DMS153 (cell line): ENCODE data around the gene SUGCT.

Source experiments
- DNase-seq: peaks from one replicate; lab custom pipeline; 2025; lab: John Stamatoyannopoulos, UW

Gene SUGCT

GRCh38 chr7:40329601-40330153 lies 194.9 kb downstream of the SUGCT start:
- DNase-seq = peak; percentile 18

- no peak for DNase-seq
Observed at GRCh38 chr7:40330408-40330807, 195.6 kb downstream of the SUGCT start.

DNA sequence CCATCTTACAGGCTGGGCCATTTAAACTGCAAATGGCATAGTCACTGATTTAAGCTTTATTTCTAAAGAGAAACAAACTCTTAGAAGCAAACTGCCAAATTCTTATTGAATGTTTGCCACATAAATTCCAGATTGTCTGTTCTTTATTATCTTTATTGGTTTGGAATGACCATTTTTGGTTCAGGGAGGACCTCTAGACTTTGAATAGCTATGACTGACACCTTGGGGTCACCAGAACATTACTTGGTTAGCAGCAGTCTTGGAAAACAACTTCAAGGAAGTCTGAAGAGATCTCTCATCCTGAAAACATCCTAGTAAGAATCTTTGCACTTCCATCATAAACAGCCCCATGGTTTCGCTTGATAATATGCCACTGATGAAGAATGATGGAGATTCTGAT lies 197.1 kb downstream of the SUGCT start:
- DNase-seq = no peak

GRCh38 chr7:40332516-40332915 lies 197.7 kb downstream of the SUGCT start:
- DNase-seq = no peak

- DNase-seq = no peak
Observed at GRCh38 chr7:40341836-40342235, 207.0 kb downstream of the SUGCT start.

- DNase-seq = no peak
Observed at GRCh38 chr7:40346554-40346953, 211.7 kb downstream of the SUGCT start.

DNA sequence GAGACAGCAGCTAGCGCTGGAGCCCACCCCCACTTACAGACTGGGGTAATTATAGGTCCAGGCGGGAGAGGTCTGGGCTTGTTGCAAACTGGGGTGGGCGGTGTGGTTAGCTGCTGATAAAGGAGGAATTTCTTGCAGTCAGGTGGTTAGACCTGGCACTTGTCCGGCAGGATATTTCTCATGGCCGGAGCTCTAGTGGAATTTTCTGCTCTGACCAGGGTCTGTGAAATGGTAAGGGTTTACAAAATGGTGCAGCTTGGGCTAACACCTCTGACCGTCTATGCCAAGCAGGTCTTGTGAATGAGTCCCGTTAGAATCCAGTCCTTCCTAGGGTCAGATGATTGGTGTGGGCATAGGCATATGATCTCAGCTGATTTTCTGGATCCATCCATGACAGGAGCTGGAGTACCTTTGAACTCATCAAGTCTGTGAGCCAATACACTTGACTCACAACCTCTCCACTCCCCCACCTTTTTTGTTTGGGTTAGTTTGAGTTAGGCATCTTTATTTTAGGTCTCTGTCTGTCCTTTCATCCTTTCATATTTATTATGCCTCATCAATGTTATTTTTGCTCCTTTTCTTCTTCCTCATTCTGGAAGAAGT lies 213.4 kb downstream of the SUGCT start:
- no peak for DNase-seq

- DNase-seq = no peak
Observed at GRCh38 chr7:40350100-40350499, 215.3 kb downstream of the SUGCT start.

GRCh38 chr7:40354711-40355110 lies 219.9 kb downstream of the SUGCT start:
- no peak for DNase-seq

- no peak for DNase-seq
Observed at GRCh38 chr7:40356312-40356711, 221.5 kb downstream of the SUGCT start.

GRCh38 chr7:40356871-40357709 lies 222.3 kb downstream of the SUGCT start:
- no peak for DNase-seq

DNA sequence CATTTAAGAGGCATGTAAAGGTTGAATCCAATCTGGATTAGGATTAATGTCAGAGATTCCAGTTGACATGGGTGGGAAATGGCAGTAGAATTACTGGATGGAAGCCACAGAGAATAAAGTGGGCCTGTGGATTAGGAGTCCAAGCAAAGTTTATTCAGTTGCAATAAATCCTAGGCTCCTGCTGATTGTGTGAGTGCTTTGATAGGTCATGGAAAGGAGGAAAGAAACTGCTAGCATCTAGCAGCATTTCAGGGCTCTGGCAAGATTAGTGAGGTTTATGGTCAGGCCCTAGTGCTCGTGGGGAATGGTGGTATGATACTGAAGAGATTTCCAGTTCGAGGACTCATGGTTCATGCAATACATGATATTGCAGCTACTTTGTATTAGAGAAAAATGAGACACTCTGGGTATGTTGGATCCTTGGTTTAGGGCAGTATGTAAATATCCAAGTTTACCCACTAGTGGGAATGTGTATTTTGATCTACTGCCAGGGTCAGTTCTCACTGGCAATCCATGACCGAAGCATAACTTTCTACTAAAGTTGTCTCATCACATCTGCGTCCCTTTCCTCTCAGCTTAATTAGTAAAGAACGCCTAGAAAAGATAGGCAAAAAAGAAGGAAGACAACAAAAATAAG lies 235.0 kb downstream of the SUGCT start:
- no peak for DNase-seq

DNA sequence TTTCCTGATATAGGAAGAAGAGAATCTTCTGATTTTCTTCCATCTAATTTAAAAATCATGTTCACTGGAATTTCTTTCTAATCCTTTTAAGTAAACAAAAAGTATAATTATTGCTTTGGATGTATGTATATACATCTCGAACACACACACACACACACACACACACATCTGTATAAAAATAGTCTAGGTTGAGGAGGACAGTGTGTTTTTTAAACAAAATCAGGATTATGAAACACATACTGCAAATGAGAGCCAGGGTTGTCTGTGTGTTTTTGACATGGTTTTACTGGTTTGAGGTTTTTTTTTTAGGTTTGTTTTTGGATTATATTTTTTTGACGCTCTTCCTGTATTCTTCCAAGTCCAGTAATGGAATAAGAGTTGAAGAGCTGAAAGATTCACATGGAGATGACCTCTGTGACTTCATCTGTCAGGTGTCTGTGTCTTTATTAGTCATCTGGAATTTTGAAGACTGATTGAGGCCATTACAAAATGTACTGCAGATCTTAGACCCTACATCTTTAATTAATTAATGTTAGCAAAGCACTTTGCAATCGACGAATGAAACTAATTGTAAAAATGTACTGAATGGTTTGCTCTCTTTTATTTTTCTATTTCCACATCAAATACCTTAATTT lies 237.1 kb downstream of the SUGCT start:
- DNase-seq = no peak

DNA sequence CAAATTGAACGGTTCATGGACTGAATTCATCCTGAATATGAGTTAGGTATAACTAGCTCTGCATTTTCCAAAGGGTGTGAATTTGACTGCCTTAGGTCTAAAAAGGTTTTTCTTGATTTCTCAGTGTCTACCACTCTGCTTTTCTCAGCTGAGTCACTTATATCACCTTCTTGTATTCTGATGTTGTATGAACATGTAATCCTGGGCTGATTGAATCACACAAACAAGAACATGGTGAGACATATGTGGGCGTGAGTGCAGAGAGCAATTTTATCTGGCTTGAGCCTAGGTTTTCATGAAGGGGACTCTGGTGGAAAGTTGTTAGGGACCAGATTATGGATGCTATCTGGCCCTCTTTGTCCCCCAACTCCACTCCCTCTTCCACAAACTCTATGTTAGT lies 239.8 kb downstream of the SUGCT start:
- no peak for DNase-seq

- no peak for DNase-seq
Observed at GRCh38 chr7:40380111-40380510, 245.3 kb downstream of the SUGCT start.

- no peak for DNase-seq
Observed at GRCh38 chr7:40382145-40382544, 247.3 kb downstream of the SUGCT start.

DNA sequence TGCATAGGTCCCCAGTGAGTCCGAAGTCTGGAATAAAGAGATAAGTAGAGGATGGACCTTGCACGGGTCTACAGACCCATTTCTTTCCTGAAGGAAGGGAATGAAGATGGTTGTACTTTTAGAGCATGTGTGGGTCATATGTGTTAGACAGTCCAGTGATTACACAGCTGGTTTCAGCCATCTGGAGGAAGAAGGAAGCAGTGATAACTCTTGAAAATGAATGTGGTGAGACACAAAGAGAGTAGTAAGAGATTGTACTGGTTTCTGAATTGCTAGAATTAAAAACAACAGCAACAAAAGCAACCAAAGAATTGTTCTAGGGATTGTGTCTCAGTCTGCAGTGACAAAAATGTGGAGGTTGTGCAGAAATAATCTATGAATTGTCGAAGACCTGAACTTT lies 258.9 kb downstream of the SUGCT start:
- no peak for DNase-seq

DNA sequence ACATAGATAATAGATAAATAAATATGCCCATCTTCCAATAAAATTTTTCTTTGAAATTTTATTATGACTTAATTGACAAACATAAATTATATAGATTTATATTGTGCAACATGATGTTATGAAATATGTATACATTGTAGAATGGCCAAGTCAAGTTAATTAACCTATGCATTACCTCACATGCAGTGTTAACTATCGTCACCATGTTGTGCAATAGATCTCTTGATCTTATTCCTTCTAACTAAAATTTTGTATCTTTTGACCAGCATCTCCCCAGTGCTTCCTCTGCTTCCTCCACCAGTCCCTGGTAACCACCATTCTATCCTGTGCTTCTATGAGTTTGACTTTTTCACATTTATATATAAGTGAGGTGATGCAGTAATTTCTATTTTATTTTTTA lies 259.6 kb downstream of the SUGCT start:
- DNase-seq = no peak

- no peak for DNase-seq
Observed at GRCh38 chr7:40400525-40400924, 265.7 kb downstream of the SUGCT start.

GRCh38 chr7:40401406-40401805 lies 266.6 kb downstream of the SUGCT start:
- DNase-seq = no peak

- DNase-seq = no peak
Observed at GRCh38 chr7:40402661-40403060, 267.9 kb downstream of the SUGCT start.

DNA sequence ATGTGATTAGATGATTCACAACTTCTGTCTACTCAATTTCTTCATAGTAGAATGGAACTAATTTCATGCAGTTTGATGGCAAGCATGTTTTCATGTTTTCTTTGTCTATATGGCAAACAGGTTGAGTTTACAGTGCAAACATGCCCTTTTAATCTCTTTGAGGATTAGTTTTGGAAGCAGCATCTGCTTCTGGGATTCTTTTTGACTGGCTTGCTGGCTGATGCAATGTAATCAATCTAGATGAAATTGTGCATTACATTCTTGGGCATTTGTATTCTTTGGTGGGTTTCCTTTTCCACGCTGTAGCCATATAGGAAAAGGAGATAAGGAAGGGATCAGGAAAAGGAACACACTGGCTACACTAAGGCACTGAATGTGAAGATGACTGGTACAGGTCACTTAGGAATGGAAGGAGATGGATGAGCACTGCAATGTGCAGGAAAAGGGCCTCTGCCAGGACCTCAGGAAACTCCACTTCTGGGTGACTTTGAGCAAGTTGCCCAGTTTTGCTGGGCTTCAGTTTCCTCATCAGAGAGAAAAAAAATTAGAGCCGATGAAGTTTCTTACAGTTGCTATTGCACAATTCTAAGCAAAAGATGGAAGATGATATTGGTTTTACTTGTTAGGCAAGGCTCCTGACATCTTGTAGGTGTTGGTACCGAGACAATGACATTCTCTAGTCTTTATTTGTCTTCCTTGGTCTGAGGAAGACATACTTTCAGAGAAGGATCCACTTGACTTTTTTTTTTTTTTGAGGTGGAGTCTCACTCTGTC lies 269.1 kb downstream of the SUGCT start:
- no peak for DNase-seq
